CD4-positive, alpha-beta memory T cell (primary cell): ENCODE results near the gene DCST1. TPM values are rescaled to one million over a fixed set of nuclear protein-coding genes. Genes with fewer than 3 reads are reported as not detected.
"Not testable (repeated sequence)": the region's sequence is repeated elsewhere in the genome, so short reads cannot be mapped to it uniquely, and the experiment has no call there.

ENCODE experiments used
- CTCF ChIA-PET: fragments of 350-600 bp; sonication (Branson Sonifier 250); formaldehyde crosslinking; loops from one replicate; lab custom pipeline; 2021; ENCODE audit warnings: inconsistent platforms; ENCODE audit not compliant: partially characterized antibody; lab: Charles Lee
- POLR2A ChIA-PET: fragments of 350-600 bp; sonication (Branson Sonifier 250); formaldehyde crosslinking; loops from one replicate; lab custom pipeline; 2021; ENCODE audit not compliant: partially characterized antibody; lab: Charles Lee
- DNase-seq, 5 donors: peaks; one replicate each; pipeline versions ENCODE4 v3.0.0 to v3.0.0-alpha.2; 2020 to 2022; ENCODE audit warnings: mixed read lengths in 1 of 5
- H3K27ac ChIP-seq: one replicate; pipeline ENCODE4 v1.7.0; 2013; ENCODE audit warnings: low read depth, low read length
- H3K27me3 ChIP-seq: 2 replicates; pipeline ENCODE4 v1.7.0; 2013; ENCODE audit warnings: mild to moderate bottlenecking, low read length, moderate library complexity; ENCODE audit not compliant: insufficient read depth
- H3K36me3 ChIP-seq: 2 replicates; pipeline ENCODE4 v1.7.0; 2013; ENCODE audit warnings: mild to moderate bottlenecking, low read length, moderate library complexity; ENCODE audit not compliant: insufficient read depth
- H3K4me1 ChIP-seq: 2 replicates; pipeline ENCODE4 v1.7.0; 2013; ENCODE audit warnings: mild to moderate bottlenecking, low read length, moderate library complexity; ENCODE audit not compliant: insufficient read depth
- H3K4me3 ChIP-seq, 2 donors: one replicate each; pipeline ENCODE4 v1.7.0; 2013; ENCODE audit warnings: low read length in 2 of 2, mild to moderate bottlenecking in 1 of 2
- H3K9me3 ChIP-seq, 2 donors: one replicate each; pipeline ENCODE4 v1.7.0; 2013; ENCODE audit warnings: low read length in 2 of 2, control low read depth in 1 of 2; ENCODE audit not compliant: control insufficient read depth in 1 of 2
- H3K27ac Mint-ChIP-seq, 7 donors: one replicate each; pipeline ENCODE4 v1.8.0; 2020 to 2021; ENCODE audit warnings: mixed read lengths in 7 of 7, mild to moderate bottlenecking in 6 of 7, inconsistent platforms in 3 of 7, moderate library complexity in 3 of 7
- H3K27me3 Mint-ChIP-seq, 2 donors: one replicate each; pipeline ENCODE4 v1.8.0; 2020 to 2021; ENCODE audit warnings: mixed read lengths in 2 of 2
- H3K36me3 Mint-ChIP-seq, 2 donors: one replicate each; pipeline ENCODE4 v1.8.0; 2020 to 2021; ENCODE audit warnings: mixed read lengths in 2 of 2, inconsistent platforms in 1 of 2, mild to moderate bottlenecking in 1 of 2
- H3K4me1 Mint-ChIP-seq, 4 donors: one replicate each; pipeline ENCODE4 v1.8.0; 2020 to 2021; ENCODE audit warnings: mixed read lengths in 4 of 4, mild to moderate bottlenecking in 1 of 4
- H3K4me3 Mint-ChIP-seq, 8 donors: one replicate each; pipeline ENCODE4 v1.8.0; 2020 to 2021; ENCODE audit warnings: mixed read lengths in 8 of 8, mild to moderate bottlenecking in 7 of 8, moderate library complexity in 6 of 8, inconsistent platforms in 3 of 8
- H3K9me3 Mint-ChIP-seq, 8 donors: one replicate each; pipeline ENCODE4 v1.8.0; 2020 to 2021; ENCODE audit warnings: mixed read lengths in 8 of 8, mild to moderate bottlenecking in 5 of 8, inconsistent platforms in 3 of 8, moderate library complexity in 1 of 8
- intact Hi-C: fragments of 100-400 bp; cut with micrococcal nuclease; formaldehyde crosslinking; loops from one replicate; pipeline ENCODE4 v1.15.1; 2023
- polyA plus RNA-seq, 2 donors: library from polyadenylated mRNA; unstranded; fragments of 300-500 nt; fragmentation: Illumina TruSeq; gene quantifications; one replicate each; pipeline ENCODE4 v1.2.3, GENCODE V29; 2021
- total RNA-seq, 2 experiments: library from RNA; stranded (reverse); gene quantifications; one replicate each; pipeline ENCODE4 v1.2.3, GENCODE V29; 2021

Gene DCST1, protein sequence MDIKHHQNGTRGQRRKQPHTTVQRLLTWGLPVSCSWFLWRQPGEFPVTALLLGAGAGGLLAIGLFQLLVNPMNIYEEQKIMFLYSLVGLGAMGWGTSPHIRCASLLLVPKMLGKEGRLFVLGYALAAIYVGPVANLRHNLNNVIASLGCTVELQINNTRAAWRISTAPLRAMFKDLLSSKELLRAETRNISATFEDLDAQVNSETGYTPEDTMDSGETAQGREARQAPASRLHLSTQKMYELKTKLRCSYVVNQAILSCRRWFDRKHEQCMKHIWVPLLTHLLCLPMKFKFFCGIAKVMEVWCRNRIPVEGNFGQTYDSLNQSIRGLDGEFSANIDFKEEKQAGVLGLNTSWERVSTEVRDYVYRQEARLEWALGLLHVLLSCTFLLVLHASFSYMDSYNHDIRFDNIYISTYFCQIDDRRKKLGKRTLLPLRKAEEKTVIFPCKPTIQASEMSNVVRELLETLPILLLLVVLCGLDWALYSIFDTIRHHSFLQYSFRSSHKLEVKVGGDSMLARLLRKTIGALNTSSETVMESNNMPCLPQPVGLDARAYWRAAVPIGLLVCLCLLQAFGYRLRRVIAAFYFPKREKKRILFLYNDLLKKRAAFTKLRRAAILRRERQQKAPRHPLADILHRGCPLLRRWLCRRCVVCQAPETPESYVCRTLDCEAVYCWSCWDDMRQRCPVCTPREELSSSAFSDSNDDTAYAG
- under 1 TPM in 1 of 2 experiments, not detected in 1; 0.14 TPM for total RNA-seq
- not detected for polyA plus RNA-seq

DNA sequence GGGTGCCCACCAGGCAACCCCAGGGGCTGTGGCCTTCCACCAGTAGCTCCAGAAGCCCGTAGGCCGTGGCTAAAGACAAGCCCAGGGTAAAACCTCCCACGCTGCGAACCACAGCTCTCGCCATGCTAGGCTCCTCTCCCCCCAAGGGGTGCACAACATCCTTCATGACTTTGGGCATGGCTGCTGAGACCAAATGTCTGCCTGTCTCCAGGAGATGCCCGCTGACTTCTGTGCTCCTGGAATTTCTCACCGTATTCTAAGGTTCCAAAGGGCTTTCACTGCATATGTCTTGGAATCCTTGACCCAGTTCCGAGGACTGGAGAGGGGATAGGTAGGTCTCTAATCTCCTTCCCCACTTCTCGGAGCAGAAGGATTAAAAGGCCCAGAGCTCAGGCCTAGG, at the start of gene DCST1, which contains the start of gene DCST2:
DCST1 (plus strand) TSS at position 301 of the 400 bp plus-strand sequence. CDS start 213 bp downstream, outside the sequence.
DCST2 (minus strand) TSS at position 258 of the 400 bp plus-strand sequence; CDS start at position 178, 80 bp downstream.
- H3K27me3 ChIP-seq: no peaks in the 10 kb centered on the region
- Mint-ChIP-seq H3K4me3 (no peak within 1 kb of the TSS), H3K27ac (peak within 1 kb of the TSS in 1 of 7 donors; percentile 46), H3K9me3 (no peaks in the 10 kb centered on the region), H3K27me3 (peaks cover 0 to 1% of the 10 kb centered on the region in 2 donors), H3K4me1 (no peaks in the 10 kb centered on the region), H3K36me3 (no peaks in the 10 kb centered on the region)
- no peaks in the 10 kb centered on the region for H3K36me3 ChIP-seq
- intact Hi-C loops: no loop called here
- CTCF ChIA-PET: no interaction called here
- H3K4me3 ChIP-seq: no peak within 1 kb of the TSS
- POLR2A ChIA-PET: no interaction called here
- no peak within 1 kb of the TSS for H3K27ac ChIP-seq
- no peak for DNase-seq
- no peaks in the 10 kb centered on the region for H3K9me3 ChIP-seq
- H3K4me1 ChIP-seq: no peaks in the 10 kb centered on the region

DNA sequence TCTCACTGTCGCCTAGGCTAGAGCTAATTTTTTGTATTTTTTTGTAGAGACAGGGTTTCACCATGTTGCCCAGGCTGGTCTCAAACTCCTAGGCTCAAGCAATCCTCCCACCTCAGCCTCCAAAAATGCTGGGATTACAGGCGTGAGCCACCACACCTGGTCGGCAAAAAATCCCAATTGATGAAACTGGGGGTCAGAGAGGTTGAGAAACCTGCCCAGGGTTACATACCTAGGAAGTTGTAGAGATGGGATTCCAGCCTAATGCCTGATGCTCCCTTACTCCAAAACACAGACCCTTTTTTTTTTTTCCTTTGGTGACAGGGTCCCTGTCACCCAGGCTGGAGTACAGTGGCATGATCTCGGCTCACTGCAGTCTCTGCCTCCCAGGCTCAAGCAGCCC, 46.9 kb upstream of the DCST1 start:
- peaks cover 42% of the 10 kb centered on the region for H3K4me1 ChIP-seq
- H3K36me3 ChIP-seq: peaks cover 35% of the 10 kb centered on the region
- H3K36me3 Mint-ChIP-seq: peaks cover 19 to 30% of the 10 kb centered on the region in 2 donors
- DNase-seq, H3K9me3 Mint-ChIP-seq, H3K27ac ChIP-seq, H3K4me3 Mint-ChIP-seq, H3K27me3 Mint-ChIP-seq, intact Hi-C loops, H3K9me3 ChIP-seq, H3K27me3 ChIP-seq, H3K4me3 ChIP-seq: not testable (repeated sequence)
- ChIA-PET POLR2A (interaction anchor here (1.2 to 41.7 kb wide), 4 partner anchors 16 to 50 kb away, joined by 5 to 1543 read pairs (median 800); partner anchors contain the start of genes CKS1B, FLAD1, LENEP and PBXIP1), CTCF (interaction anchor here (0.8 to 3.4 kb wide), 5 partner anchors 10 to 58 kb away, joined by 3 to 20 read pairs (median 3); no protein-coding TSS in a partner anchor)
- H3K4me1 Mint-ChIP-seq: peaks cover 13 to 19% (median 17%) of the 10 kb centered on the region in 4 donors
- peak overlapping the region in 1 of 7 donors; percentile 22 for H3K27ac Mint-ChIP-seq

DNA sequence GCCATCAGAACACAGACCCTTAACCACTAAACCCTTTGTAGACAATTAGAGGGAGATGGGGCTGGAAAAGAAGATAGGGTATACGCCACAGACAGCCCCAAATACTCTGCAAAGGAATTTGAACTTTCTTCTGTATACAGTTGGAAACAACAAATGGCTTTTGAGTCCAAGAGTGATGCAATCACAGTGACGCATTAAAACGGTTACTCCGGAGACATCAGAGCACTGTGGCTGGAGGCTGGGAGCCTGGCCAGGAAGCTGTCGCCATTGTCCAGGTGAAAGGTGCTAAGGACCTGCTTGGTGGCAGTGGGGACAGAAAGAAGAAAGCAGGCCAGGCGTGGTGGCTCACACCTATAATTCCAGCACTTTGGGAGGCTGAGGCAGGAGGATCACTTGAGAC, 46.3 kb upstream of the DCST1 start:
- H3K9me3 Mint-ChIP-seq: no peaks in the 10 kb centered on the region
- peaks cover 41% of the 10 kb centered on the region for H3K4me1 ChIP-seq
- no peaks in the 10 kb centered on the region for H3K9me3 ChIP-seq
- H3K4me3 ChIP-seq: no peak overlapping the region
- no peak for DNase-seq
- no peaks in the 10 kb centered on the region for H3K27me3 ChIP-seq
- H3K27ac Mint-ChIP-seq: peak overlapping the region in 1 of 7 donors; percentile 22
- H3K36me3 Mint-ChIP-seq: peaks cover 19 to 30% of the 10 kb centered on the region in 2 donors
- no peak overlapping the region for H3K4me3 Mint-ChIP-seq
- intact Hi-C loops: no loop called here
- ChIA-PET POLR2A (interaction anchor here (1.2 to 41.7 kb wide), 3 partner anchors 17 to 51 kb away, joined by 5 to 1543 read pairs (median 1543); partner anchors contain the start of genes CKS1B, FLAD1, LENEP and PBXIP1), CTCF (interaction anchor here (1.2 to 3.4 kb wide), 9 partner anchors 9 to 98 kb away, joined by 3 to 39 read pairs (median 4); no protein-coding TSS in a partner anchor)
- H3K36me3 ChIP-seq: peaks cover 35% of the 10 kb centered on the region
- no peaks in the 10 kb centered on the region for H3K27me3 Mint-ChIP-seq
- H3K27ac ChIP-seq: no peak overlapping the region
- H3K4me1 Mint-ChIP-seq: peaks cover 13 to 19% (median 17%) of the 10 kb centered on the region in 4 donors

DNA sequence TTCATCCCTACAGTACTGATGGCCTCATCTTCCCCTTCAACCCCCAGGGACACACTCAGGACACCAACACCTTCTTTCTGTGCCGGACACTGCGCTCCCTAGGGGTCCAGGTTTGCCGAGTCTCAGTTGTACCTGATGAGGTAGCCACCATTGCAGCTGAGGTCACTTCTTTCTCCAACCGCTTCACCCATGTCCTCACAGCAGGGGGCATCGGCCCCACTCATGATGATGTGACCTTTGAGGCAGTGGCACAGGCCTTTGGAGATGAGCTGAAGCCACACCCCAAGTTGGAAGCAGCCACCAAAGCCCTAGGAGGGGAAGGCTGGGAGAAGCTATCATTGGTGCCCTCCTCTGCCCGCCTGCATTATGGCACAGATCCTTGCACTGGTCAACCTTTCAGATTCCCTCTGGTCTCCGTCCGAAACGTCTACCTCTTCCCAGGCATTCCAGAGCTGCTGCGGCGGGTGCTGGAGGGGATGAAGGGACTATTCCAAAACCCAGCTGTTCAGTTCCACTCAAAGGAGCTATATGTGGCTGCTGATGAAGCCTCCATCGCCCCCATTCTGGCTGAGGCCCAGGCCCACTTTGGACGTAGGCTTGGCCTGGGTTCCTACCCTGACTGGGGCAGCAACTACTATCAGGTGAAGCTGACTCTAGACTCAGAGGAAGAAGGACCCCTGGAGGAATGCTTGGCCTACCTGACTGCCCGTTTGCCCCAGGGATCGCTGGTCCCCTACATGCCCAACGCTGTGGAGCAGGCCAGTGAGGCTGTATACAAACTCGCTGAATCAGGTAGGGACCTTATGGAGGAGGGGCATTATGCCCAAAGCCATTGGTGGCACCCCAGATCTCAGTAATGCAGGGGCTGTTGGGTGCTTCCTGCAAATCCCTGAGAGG, 45.3 kb upstream of the DCST1 start:
- Mint-ChIP-seq H3K9me3 (no peaks in the 10 kb centered on the region), H3K36me3 (peaks cover 19 to 35% of the 10 kb centered on the region in 2 donors), H3K27me3 (no peaks in the 10 kb centered on the region), H3K4me1 (peaks cover 13 to 19% (median 17%) of the 10 kb centered on the region in 4 donors), H3K27ac (no peak overlapping the region), H3K4me3 (no peak overlapping the region)
- Histone ChIP-seq H3K27ac (no peak overlapping the region), H3K9me3 (no peaks in the 10 kb centered on the region), H3K27me3 (no peaks in the 10 kb centered on the region), H3K4me1 (peaks cover 36% of the 10 kb centered on the region), H3K4me3 (no peak overlapping the region), H3K36me3 (peaks cover 35% of the 10 kb centered on the region)
- intact Hi-C loops: no loop called here
- CTCF ChIA-PET: interaction anchor here (1.2 to 3.4 kb wide), 8 partner anchors 8 to 97 kb away, joined by 3 to 39 read pairs (median 4); no protein-coding TSS in a partner anchor
- POLR2A ChIA-PET: interaction anchor here (1.2 to 41.7 kb wide), 4 partner anchors 18 to 63 kb away, joined by 3 to 1543 read pairs (median 774); partner anchors contain the start of genes ADAM15, CKS1B, FLAD1 and LENEP
- DNase-seq: no peak

DNA sequence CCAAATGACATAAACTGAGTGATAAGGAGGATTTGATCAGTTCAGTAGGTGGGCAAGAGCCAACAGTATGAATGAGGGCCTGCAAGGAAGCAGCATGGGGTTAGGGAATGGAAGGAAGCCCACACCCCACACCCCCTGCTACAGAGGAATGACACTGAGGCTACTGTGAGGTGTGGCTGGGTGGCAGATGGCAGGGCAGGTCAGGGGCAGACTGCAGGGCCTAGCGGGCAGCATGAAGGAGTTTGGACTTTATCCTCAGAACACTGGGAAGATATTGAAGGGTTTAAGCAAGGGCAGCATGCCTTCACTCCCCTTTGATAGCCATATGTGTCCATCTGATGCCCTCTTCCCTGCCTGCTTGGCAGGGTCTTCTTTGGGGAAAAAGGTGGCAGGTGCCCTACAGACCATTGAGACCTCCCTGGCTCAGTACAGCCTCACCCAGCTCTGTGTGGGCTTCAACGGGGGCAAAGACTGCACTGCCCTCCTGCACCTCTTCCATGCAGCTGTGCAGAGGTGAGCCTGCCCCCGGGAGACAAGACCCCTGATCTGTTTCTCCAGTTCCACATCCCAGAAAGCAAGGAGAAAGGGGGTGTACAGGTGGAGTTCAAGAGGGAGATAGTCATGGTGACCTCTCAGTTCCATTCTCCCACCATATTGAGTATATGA, 44.3 kb upstream of the DCST1 start:
- Mint-ChIP-seq H3K9me3 (peaks cover 0 to 2% (median 0%) of the 10 kb centered on the region in 8 donors), H3K27ac (peak overlapping the region in 5 of 7 donors; percentile 24 to 78 (median 41)), H3K4me1 (peaks cover 11 to 19% (median 13%) of the 10 kb centered on the region in 4 donors), H3K36me3 (peaks cover 19 to 36% of the 10 kb centered on the region in 2 donors), H3K4me3 (no peak overlapping the region), H3K27me3 (no peaks in the 10 kb centered on the region)
- intact Hi-C loops: no loop called here
- ChIA-PET POLR2A (interaction anchor here (1.4 to 41.7 kb wide), 4 partner anchors 17 to 61 kb away, joined by 3 to 1543 read pairs (median 774); partner anchors contain the start of genes ADAM15, CKS1B, FLAD1 and LENEP), CTCF (interaction anchor here (1.3 to 3.4 kb wide), 5 partner anchors 10 to 45 kb away, joined by 3 to 39 read pairs (median 5); partner anchors contain the start of gene PBXIP1)
- Histone ChIP-seq H3K4me1 (peaks cover 26% of the 10 kb centered on the region), H3K9me3 (no peaks in the 10 kb centered on the region), H3K4me3 (no peak overlapping the region), H3K27me3 (no peaks in the 10 kb centered on the region), H3K27ac (no peak overlapping the region), H3K36me3 (peaks cover 35% of the 10 kb centered on the region)
- DNase-seq: no peak
